ENCODE results near the gene TRAF5.
"Not testable (repeated sequence)": the region's sequence is repeated elsewhere in the genome, so short reads cannot be mapped to it uniquely, and the experiment has no call there.

Gene TRAF5

DNA sequence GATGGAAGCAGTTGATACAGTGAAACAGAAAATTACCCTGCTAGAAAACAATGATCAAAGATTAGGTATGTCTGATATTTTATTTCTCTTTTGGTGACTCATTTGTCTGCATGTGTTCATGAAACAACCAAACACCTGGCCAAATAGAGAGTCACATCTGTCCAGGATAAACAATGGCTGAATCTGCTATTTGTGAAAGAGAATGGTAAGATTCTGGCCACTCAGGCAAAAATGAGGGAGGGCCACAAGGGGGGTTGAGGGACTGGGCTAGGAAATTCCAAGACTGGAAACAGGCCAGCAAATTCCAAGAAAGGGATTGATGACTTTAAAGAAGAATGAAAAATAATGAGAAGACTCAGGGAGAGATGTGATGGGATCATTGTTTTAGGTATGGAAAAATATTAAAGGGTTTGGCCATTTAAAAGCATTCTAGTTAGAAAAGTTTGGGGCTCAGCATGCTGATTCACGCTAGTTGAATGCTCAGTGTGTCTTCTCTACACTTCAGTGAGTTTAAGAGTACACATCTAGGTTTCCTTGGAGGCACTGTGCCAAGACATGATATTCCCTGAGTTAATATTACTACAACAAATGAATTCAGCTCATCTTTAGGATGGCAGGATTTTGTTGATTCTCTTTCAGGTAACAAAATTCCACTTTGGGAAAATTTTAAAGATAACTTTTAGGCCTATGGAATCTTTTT, 44.9 kb downstream of the TRAF5 start:
- no peak for DNase-seq
- in situ Hi-C loops (cut with MboI; ENCODE audit: low pct_unique_long_range_greater_than_20kb, low sequenced_read_pairs): no loop called here

DNA sequence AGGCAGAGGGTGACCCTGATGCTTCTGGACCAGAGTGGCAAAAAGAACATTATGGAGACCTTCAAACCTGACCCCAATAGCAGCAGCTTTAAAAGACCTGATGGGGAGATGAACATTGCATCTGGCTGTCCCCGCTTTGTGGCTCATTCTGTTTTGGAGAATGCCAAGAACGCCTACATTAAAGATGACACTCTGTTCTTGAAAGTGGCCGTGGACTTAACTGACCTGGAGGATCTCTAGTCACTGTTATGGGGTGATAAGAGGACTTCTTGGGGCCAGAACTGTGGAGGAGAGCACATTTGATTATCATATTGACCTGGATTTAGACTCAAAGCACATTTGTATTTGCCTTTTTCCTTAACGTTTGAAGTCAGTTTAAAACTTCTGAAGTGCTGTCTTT, 45.8 kb downstream of the TRAF5 start:
- in situ Hi-C loops (cut with MboI; ENCODE audit: low pct_unique_long_range_greater_than_20kb, low sequenced_read_pairs): no loop called here
- no peak for DNase-seq

DNA sequence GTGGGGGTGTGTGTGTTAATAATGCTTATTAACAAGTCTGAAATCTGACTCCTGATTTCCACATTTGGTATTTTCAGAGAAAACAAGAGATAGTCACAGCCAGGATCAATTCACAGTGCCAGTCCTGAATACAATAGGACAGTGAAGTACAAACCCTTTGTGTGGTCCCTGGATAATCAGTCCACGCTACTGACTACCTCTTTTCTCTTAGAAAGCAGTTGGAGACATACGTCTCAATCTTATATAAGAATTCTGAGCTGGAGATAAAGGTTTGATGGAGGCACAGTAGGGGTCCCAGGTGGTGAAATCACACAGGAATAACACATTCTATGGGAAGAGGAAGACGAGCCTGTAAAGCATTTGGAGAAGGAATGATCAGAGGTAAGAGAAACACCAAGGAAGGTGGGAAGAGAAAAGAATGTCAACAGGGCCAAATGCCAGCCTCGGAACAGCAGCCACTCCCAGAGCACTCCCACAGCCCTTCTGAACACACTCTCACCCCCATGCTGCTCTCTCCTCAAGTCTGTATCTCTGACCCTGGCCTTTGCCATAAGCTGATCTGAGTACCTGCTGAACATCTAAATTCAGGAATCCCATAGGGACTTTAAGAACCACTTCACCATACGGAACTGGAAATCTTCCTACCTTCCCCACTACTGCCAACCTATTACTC, 48.6 kb downstream of the TRAF5 start:
- DNase-seq: no peak
- in situ Hi-C loops (cut with MboI; ENCODE audit: low pct_unique_long_range_greater_than_20kb, low sequenced_read_pairs): no loop called here

DNA sequence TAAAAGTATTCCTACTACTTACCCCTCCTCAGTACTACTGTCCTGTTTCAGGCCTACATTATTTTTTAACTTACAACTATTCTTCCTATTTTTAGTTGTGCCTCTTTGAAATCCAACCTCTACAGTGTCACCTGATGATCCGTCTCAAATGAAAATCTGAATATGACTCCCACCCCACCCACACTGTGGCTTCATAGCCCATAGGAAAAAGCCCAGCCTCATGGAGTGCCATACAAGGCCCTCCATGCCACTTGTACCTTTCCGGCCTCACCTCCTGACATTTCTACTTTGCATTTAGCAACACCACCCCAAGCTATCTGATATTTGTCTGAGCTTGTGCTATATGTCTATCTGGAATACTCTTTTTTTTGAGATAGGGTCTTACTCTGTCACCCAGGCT, 49.3 kb downstream of the TRAF5 start:
- in situ Hi-C loops (cut with MboI; ENCODE audit: low pct_unique_long_range_greater_than_20kb, low sequenced_read_pairs): no loop called here
- no peak for DNase-seq

DNA sequence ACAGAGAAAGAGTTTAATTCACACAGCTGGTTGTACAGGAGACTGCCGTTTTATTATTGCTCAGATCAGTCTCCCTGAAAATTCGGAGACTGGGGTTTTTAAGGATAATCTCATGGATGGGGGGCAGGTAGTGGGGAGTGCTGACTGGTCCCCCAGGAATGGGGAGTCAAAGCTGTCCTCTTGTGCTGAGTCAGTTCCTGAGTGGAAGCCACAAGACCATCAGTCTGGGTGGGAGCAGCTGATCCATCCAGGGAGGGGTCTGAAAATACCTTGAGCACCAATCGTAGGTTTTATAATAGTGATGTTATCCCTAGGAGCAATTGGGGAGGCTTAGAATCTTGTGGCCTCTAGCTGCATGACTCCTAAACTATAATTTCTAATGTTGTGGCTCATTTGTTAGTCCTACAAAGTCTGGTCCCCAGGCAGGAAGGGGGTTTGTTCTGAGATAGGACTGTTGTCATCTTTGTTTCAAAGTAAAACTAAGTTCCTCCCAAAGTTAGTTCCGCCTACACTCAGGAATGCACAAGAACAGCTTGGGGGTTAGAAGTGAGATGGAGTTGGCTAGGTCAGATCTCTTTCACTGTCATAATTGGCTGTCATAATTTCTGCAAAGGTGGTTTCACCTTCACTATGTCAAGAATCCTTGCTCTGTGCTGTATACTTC, 50.3 kb downstream of the TRAF5 start:
- no peak for DNase-seq
- in situ Hi-C loops (cut with MboI; ENCODE audit: low pct_unique_long_range_greater_than_20kb, low sequenced_read_pairs): no loop called here

DNA sequence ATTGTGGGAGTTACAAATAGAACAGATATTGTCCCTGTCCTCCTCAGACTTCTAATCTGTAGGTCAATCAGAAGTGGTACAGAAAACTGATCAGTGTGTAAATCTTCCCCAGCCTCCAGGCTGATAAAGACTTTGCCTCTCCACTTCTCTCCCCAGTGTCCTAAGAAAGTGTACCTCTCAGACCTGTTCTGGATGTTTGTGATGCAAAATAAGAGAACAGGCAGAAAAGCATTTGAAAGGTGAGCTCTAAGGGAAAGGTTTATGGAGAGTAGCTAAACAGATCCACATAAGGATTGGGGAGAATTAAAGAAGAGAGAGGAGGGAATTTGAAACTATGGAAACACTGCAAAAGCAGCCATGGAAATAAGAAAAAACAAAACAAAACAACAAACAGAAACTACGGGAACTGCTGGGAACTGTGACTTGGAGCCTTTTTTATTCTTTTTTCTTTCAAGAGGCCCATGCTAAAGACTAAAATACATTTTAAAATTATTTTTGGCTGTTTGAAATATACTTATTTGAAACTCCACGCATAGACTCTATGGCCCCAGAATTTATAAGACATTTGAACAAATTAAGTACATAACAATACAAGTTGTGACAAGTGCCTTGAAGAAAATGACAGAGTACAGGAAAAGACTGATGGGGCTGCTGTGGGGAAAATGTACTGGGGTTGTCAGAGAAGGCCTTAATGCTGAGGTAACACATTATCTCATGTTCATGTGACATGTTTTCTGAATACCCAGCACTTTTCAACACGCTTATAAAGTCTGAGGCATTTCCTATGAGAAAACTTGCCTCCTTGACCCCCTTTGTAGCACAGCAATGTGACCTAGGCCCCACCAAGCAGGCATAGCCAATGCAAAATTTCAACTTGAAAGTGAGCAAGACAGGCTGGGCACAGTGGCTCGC, 51.2 kb downstream of the TRAF5 start:
- no peak for DNase-seq
- in situ Hi-C loops (cut with MboI; ENCODE audit: low pct_unique_long_range_greater_than_20kb, low sequenced_read_pairs): no loop called here

DNA sequence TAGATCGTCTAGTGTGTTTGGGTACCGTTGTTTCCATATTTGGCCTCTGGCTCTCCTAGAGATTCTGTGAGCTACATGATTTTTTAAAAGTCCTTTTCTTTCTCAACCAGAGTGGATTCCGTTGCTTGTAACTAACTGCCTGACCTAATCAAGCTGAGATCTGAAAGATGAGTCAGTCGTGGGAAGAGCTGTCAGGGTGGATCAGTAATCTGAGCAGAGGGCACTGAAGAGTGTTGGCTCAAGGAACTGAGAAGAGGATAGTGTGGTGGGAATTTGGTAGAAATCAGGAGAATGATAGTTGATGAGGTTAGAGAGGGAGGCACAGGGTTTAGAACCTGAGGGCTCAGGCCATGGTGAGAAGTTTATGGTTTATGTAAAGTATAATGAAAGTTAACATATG, 52.2 kb downstream of the TRAF5 start:
- no peak for DNase-seq
- in situ Hi-C loops (cut with MboI; ENCODE audit: low pct_unique_long_range_greater_than_20kb, low sequenced_read_pairs): no loop called here

DNA sequence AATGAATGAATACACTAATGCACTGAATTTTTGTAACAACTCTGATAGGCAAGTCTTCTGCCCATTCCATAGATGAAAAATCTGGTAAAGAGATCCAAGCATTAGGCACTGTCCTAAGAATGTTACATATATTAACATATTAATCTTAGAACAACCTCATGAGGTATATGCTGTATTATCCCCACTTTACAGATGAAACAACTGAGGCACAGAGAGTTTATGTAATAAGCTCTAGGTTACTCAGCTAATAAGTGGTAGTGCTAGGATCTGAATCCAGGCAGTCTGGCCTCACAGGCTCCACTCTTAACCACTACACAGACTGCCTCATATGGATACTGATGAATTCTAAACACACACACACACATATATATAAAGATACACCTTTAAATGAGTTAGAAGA, 52.8 kb downstream of the TRAF5 start:
- no peak for DNase-seq
- in situ Hi-C loops (cut with MboI; ENCODE audit: low pct_unique_long_range_greater_than_20kb, low sequenced_read_pairs): no loop called here

DNA sequence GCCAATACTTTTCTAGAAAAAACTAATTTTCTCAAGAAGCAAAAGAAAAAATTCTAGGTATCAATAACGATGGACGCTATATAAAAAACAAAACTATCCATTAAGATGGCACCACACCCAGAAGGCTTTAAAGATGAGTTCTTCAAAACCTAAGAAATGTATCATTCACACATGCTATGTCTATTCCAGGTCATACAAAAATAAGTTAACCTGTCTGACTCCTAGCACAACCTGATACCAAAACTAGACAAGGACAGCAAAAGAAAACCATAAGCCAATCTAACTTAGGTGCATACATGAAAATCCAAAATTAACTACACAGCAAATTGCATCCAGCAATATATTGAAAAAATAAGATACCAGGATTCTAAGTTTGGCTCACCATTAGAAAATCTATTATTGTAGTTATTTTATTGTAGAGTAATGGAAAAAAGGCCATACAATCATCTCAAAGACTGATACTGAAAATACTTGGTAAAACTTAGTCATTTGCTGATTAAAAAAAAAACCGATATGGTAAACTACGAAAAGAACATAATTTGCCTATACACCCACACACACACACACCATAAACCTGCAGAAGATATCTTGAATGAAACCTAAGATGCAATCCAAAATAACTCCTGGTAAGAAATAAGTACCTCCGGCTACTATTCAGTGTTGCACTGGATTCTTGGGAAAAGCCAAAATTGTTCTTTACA, 55.0 kb downstream of the TRAF5 start:
- no peak for DNase-seq
- in situ Hi-C loops (cut with MboI; ENCODE audit: low pct_unique_long_range_greater_than_20kb, low sequenced_read_pairs): no loop called here

DNA sequence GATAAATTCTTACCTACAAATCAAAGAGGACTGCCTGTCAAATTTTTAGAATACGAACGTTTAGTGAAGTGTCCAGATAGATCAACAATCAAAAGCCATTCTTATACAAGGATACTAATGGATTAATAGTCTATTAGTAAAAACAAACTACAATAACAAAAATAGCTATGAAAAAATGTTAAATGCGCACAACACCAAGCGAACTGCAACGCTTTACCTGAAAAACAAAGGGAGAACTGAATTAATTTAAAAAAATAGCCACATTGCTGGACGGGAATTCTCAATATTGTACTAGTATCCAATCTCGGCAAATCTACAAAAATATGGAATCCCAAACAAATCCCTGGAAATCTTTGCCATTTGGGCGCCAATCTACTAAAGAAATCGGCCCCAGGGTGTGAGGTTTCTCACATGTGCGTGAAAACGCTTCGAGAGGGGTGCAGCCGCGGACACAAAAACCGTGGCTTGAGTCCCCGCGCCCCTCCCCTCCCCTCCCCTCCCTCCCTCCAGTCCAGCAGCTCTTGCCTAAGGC, 55.6 kb downstream of the TRAF5 start:
- in situ Hi-C loops (cut with MboI; ENCODE audit: low pct_unique_long_range_greater_than_20kb, low sequenced_read_pairs): no loop called here
- no peak for DNase-seq

DNA sequence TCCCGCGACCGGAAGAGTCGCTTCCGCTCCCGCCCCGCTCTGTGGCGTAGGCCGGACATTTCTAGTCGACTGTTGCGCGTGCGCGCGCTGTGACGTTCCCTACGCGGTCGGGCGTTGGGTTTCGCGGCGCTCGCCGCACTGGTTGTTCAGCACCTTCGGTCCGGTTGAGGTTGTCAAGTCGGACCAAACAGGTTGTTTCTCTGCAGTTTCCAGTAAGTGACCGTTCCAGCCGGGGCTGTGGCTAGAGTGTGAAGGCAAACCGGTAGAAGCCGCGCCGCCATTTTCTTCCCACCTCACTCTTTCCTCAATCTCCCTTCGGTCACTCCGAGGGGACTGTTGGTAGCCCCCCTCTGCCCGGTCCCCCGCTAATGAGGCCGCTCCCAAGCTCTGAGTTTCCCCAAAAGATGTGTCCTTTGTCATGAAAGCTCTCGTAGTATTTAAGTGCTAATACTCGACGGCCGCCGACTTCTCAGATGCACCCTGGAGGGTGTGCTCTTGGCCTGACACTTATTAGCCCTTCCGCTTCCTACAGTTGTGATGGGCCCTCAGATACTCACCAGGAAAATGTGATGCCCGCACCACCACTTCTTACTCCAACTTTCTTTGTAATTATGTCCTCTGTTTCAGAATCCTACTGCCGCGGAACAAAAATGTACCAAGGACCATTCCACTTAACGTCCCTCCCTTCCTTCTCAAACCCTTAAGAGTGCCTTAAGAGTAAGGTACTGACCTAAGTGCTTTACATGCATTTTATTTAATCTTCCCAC, 56.3 kb downstream of the TRAF5 start:
- peak; percentile 78 for DNase-seq
- in situ Hi-C loops (cut with MboI; ENCODE audit: low pct_unique_long_range_greater_than_20kb, low sequenced_read_pairs): no loop called here

DNA sequence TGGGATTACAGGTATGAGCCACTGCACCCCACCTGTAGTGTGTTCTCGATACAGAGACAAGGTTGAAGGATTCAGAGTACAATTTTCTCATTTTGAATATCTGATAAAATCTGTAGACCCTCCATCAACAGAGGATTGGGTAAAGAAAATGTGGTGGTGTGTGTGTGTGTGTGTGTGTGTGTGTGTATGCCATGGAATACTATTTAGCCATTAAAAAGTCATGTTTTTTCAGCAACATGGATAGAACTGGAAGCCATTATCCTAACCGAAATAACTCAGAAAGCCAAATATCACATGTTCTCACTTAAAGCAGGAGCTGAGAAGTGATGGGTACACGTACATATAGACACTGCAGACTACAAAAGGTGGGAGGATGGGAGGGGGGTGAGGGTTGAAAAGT, 57.9 kb downstream of the TRAF5 start:
- DNase-seq: no peak
- in situ Hi-C loops (cut with MboI; ENCODE audit: low pct_unique_long_range_greater_than_20kb, low sequenced_read_pairs): no loop called here

DNA sequence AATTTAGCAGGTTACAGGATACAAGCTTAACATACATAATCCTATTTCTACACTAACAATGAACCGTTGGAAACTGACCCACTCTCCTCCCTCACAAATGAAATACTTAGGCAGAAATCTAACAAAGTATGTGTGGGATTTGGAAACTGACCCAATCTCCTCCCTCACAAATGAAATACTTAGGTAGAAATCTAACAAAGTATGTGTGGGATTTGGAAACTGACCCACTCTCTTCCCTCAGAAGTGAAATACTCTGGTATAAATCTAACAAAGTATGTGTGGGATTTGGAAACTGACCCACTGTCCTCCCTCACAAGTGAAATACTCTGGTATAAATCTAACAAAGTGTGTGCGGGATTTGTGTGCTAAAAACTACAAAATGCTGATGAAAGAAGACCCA, 60.3 kb downstream of the TRAF5 start:
- DNase-seq: no peak
- in situ Hi-C loops (cut with MboI; ENCODE audit: low pct_unique_long_range_greater_than_20kb, low sequenced_read_pairs): no loop called here

DNA sequence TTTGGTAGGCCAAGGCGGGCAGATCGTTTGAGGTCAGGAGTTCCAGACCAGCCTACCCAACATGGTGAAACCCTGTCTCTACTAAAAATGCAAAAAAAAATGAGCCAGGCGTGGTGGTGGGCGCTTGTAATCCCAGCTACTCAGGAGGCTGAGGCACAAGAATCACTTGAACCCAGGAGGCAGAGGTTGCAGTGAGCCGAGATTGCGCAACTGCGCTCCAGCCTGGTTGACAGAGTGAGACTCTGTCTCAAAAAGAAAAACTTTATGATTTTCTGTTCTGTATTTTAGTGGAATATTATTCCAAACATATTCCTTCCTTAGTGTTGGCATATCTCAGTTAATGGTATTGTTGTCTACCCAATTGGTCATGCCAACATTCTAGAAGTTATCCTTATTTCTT, 64.2 kb downstream of the TRAF5 start:
- in situ Hi-C loops (cut with MboI; ENCODE audit: low pct_unique_long_range_greater_than_20kb, low sequenced_read_pairs); DNase-seq: not testable (repeated sequence)

DNA sequence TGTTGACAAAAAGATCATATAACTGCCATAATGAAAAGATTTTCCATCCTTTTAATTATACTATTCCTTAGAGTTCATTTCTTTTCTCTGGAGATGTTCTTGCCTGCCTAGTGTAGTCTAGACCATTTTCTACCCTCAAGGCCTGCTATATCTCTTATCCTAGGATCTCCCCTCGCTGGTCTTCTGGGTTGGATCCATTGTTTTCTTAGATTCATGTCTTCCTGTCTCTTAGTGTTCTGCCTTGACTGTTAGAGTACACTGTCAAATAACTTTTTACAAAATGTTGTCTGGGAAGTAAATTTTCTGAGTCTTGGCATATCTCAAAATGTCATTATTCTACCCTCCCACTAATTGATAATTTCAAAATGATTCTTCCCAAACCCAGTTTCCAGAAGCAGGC, 66.6 kb downstream of the TRAF5 start:
- in situ Hi-C loops (cut with MboI; ENCODE audit: low pct_unique_long_range_greater_than_20kb, low sequenced_read_pairs): no loop called here
- DNase-seq: no peak

DNA sequence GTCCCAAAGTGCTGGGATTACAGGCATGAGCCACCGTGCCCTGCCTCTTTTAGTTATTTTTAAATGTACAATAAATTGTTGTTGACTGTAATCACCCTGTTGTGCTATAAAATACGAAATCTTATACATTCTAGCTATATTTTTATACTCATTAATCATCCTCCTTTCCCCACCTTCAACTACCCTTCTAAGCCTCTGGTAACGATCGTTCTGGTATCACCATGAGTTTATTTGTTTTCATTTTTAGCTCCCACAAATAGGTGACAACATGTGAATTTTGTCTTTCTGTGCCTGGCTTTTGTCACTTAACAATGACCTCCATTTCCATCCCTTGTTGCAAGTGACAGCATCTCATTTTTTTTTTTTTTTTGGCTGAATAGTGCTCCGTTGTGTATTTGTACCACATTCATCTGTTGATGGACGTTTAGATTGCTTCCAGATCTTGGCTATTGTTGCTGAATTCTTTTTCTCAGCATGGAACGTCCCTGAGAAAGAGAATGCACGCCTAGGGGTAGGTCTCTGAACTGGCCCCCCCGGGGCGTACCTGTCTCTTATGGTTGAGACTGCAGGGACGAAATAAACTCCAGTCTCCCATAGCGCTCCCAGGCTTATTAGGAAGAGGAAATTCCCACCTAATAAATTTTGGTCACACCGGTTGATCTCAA, 71.8 kb downstream of the TRAF5 start:
- DNase-seq; in situ Hi-C loops (cut with MboI; ENCODE audit: low pct_unique_long_range_greater_than_20kb, low sequenced_read_pairs): not testable (repeated sequence)

DNA sequence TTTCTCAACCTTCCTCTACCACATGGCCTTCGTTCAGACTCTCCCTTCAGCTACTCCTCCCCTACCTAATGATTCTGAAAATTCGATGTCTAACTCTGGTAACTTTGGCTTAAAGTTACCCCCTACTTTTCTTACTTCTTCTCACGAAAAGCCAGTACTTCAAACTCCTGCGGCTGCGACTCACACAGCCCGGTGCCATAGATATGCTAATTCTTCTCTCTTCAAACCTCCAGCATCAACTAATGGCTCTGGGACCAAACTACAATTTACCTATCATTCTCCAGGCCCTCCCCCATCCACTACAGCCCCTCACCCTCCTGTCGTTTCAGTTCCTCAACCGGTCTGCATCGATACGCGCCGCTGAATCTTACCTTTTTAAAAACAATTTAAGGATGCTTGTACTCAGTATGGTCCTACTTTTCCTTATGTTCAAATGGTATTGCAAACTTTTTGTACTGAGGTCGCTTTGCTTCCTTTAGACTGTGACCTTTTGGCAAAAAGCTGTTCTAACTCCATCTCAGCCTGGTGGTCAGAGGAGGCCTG, 73.3 kb downstream of the TRAF5 start:
- in situ Hi-C loops (cut with MboI; ENCODE audit: low pct_unique_long_range_greater_than_20kb, low sequenced_read_pairs); DNase-seq: not testable (repeated sequence)
